Measurements from ENCODE around the gene THAP12. TPM values are rescaled to one million over a fixed set of nuclear protein-coding genes. Genes with fewer than 3 reads are reported as not detected.

The THAP12 gene
- total RNA-seq, 1 donor from 2014 or later = 58.4 TPM

GRCh38 chr11:76365038-76365679 is 15.8 kb downstream of the THAP12 start:
- Mint-ChIP-seq H3K9me3 (no peaks in the 10 kb centered on the region), H3K4me3 (no peak overlapping the region), H3K27ac (no peak overlapping the region), H3K4me1 (peaks cover 13% of the 10 kb centered on the region), H3K36me3 (peaks cover 12% of the 10 kb centered on the region), H3K27me3 (ENCODE audit: low read depth) (no peaks in the 10 kb centered on the region)
- no peak for TF ChIP-seq CTCF (IDR thresholded peaks at IDR 0.05; ENCODE audit: unreplicated experiment)
- DNase-seq (ENCODE audit: low spot score in 2 of 2, unreplicated experiment in 2 of 2) = no peak

GRCh38 chr11:76362716-76363115 is 18.2 kb downstream of the THAP12 start:
- Mint-ChIP-seq H3K27me3 (ENCODE audit: low read depth) (no peaks in the 10 kb centered on the region), H3K4me1 (peaks cover 4% of the 10 kb centered on the region), H3K27ac (no peak overlapping the region), H3K4me3 (no peak overlapping the region), H3K36me3 (peaks cover 29% of the 10 kb centered on the region), H3K9me3 (no peaks in the 10 kb centered on the region)
- TF ChIP-seq CTCF (IDR thresholded peaks at IDR 0.05; ENCODE audit: unreplicated experiment) = no peak
- DNase-seq (ENCODE audit: low spot score in 2 of 2, unreplicated experiment in 2 of 2) = no peak

- no peak for TF ChIP-seq CTCF (IDR thresholded peaks at IDR 0.05; ENCODE audit: unreplicated experiment)
- no peak overlapping the region for H3K4me3 Mint-ChIP-seq
- H3K4me1 Mint-ChIP-seq = peaks cover 3% of the 10 kb centered on the region
- H3K9me3 Mint-ChIP-seq = no peaks in the 10 kb centered on the region
- no peak overlapping the region for H3K27ac Mint-ChIP-seq
- DNase-seq (ENCODE audit: low spot score in 2 of 2, unreplicated experiment in 2 of 2) = no peak
- no peaks in the 10 kb centered on the region for H3K27me3 Mint-ChIP-seq (ENCODE audit: low read depth)
- H3K36me3 Mint-ChIP-seq = peaks cover 32% of the 10 kb centered on the region
These were observed 19.2 kb downstream of the THAP12 start for GRCh38 chr11:76361776-76362175.

GRCh38 chr11:76361374-76361773 is 19.6 kb downstream of the THAP12 start:
- Mint-ChIP-seq H3K27ac (no peak overlapping the region), H3K9me3 (no peaks in the 10 kb centered on the region), H3K4me3 (no peak overlapping the region), H3K27me3 (ENCODE audit: low read depth) (no peaks in the 10 kb centered on the region), H3K36me3 (peaks cover 32% of the 10 kb centered on the region), H3K4me1 (peaks cover 3% of the 10 kb centered on the region)
- no peak for DNase-seq (ENCODE audit: low spot score in 2 of 2, unreplicated experiment in 2 of 2)
- TF ChIP-seq CTCF (IDR thresholded peaks at IDR 0.05; ENCODE audit: unreplicated experiment) = no peak

- Mint-ChIP-seq H3K36me3 (peaks cover 68% of the 10 kb centered on the region), H3K27ac (no peak overlapping the region), H3K9me3 (peaks cover 27% of the 10 kb centered on the region), H3K4me1 (no peaks in the 10 kb centered on the region), H3K4me3 (no peak overlapping the region), H3K27me3 (ENCODE audit: low read depth) (no peaks in the 10 kb centered on the region)
- no peak for DNase-seq (ENCODE audit: low spot score in 2 of 2, unreplicated experiment in 2 of 2)
- TF ChIP-seq CTCF (IDR thresholded peaks at IDR 0.05; ENCODE audit: unreplicated experiment) = no peak
These were observed 25.8 kb downstream of the THAP12 start for GRCh38 chr11:76355172-76355571.

- no peak for TF ChIP-seq CTCF (IDR thresholded peaks at IDR 0.05; ENCODE audit: unreplicated experiment)
- Mint-ChIP-seq H3K4me3 (no peak overlapping the region), H3K27ac (no peak overlapping the region)
These were observed 32.6 kb downstream of the THAP12 start for GRCh38 chr11:76348348-76348747.

More at GRCh38 chr11:76348348-76348747, 32.6 kb downstream of the THAP12 start:
- H3K36me3 Mint-ChIP-seq = peaks cover 28% of the 10 kb centered on the region
- peaks cover 4% of the 10 kb centered on the region for H3K9me3 Mint-ChIP-seq
- no peaks in the 10 kb centered on the region for H3K27me3 Mint-ChIP-seq (ENCODE audit: low read depth)
- H3K4me1 Mint-ChIP-seq = peaks cover 4% of the 10 kb centered on the region
- DNase-seq (ENCODE audit: low spot score in 2 of 2, unreplicated experiment in 2 of 2) = no peak
